ENCODE measurements around the gene ZSCAN32. TPM values are rescaled to one million over a fixed set of nuclear protein-coding genes. Genes with fewer than 3 reads are reported as not detected.

ZSCAN32 gene
- total RNA-seq, 4 donors from 2014 or later: 12.9 to 16.1 (median 15.2) TPM

- TF ChIP-seq CTCF (IDR thresholded peaks at IDR 0.05) (no peak), EP300 (IDR thresholded peaks at IDR 0.05) (no peak), POLR2A (IDR thresholded peaks at IDR 0.05; ENCODE audit: low read depth) (no peak), POLR2AphosphoS5 (IDR thresholded peaks at IDR 0.05) (no peak)
- Histone ChIP-seq H3K27ac (replicated peaks in 1 of 4) (no peak overlapping the region), H3K9me3 (peaks cover 0 to 23% (median 17%) of the 10 kb centered on the region in 4 donors), H3K27me3 (peaks cover 0 to 17% (median 0%) of the 10 kb centered on the region in 4 donors), H3K4me3 (no peak overlapping the region), H3K36me3 (no peaks in the 10 kb centered on the region), H3K4me1 (peaks cover 0 to 9% (median 2%) of the 10 kb centered on the region in 4 donors)
- WGBS: 92% methylated on average over 7 of the region's 7 CpGs
- intact Hi-C loops (cut with DNase I): no loop called here
- no peak for DNase-seq (ENCODE audit: extremely low spot score)
Observed at GRCh38 chr16:3363793-3364192, 37.0 kb downstream of the ZSCAN32 start.

GRCh38 chr16:3362931-3363330 is 37.9 kb downstream of the ZSCAN32 start:
- Histone ChIP-seq H3K9me3 (peaks cover 0 to 23% (median 17%) of the 10 kb centered on the region in 4 donors), H3K4me1 (peaks cover 0 to 9% (median 2%) of the 10 kb centered on the region in 4 donors), H3K27ac (replicated peaks in 1 of 4) (no peak overlapping the region), H3K36me3 (no peaks in the 10 kb centered on the region), H3K27me3 (peaks cover 0 to 17% (median 0%) of the 10 kb centered on the region in 4 donors), H3K4me3 (no peak overlapping the region)
- DNase-seq (ENCODE audit: extremely low spot score): no peak
- intact Hi-C loops (cut with DNase I): no loop called here
- TF ChIP-seq POLR2A (IDR thresholded peaks at IDR 0.05; ENCODE audit: low read depth) (no peak), CTCF (IDR thresholded peaks at IDR 0.05) (no peak), EP300 (IDR thresholded peaks at IDR 0.05) (no peak), POLR2AphosphoS5 (IDR thresholded peaks at IDR 0.05) (no peak)

GRCh38 chr16:3358871-3359270 is 41.9 kb downstream of the ZSCAN32 start:
- 0% methylated on average over 1 of the region's 1 CpG for WGBS
- intact Hi-C loops (cut with DNase I): no loop called here
- TF ChIP-seq POLR2A (IDR thresholded peaks at IDR 0.05; ENCODE audit: low read depth) (no peak), POLR2AphosphoS5 (IDR thresholded peaks at IDR 0.05) (no peak), EP300 (IDR thresholded peaks at IDR 0.05) (no peak), CTCF (IDR thresholded peaks at IDR 0.05) (no peak)

GRCh38 chr16:3356118-3356517 is 44.7 kb downstream of the ZSCAN32 start:
- peaks cover 0 to 13% (median 0%) of the 10 kb centered on the region in 4 donors for H3K27me3 ChIP-seq
- H3K27ac ChIP-seq (replicated peaks in 1 of 4): no peak overlapping the region
- H3K9me3 ChIP-seq: no peaks in the 10 kb centered on the region
- no peak for DNase-seq (ENCODE audit: extremely low spot score)
- 74% methylated on average over 7 of the region's 10 CpGs for WGBS
- intact Hi-C loops (cut with DNase I): no loop called here
- H3K36me3 ChIP-seq: no peaks in the 10 kb centered on the region
- H3K4me3 ChIP-seq: no peak overlapping the region
- TF ChIP-seq POLR2AphosphoS5 (IDR thresholded peaks at IDR 0.05): no peak
- TF ChIP-seq POLR2A (IDR thresholded peaks at IDR 0.05; ENCODE audit: low read depth): no peak
- no peak for TF ChIP-seq EP300 (IDR thresholded peaks at IDR 0.05)
- no peak for TF ChIP-seq CTCF (IDR thresholded peaks at IDR 0.05)
- no peaks in the 10 kb centered on the region for H3K4me1 ChIP-seq

More at GRCh38 chr16:3358871-3359270, 41.9 kb downstream of the ZSCAN32 start:
- H3K9me3 ChIP-seq: peaks cover 0 to 2% (median 0%) of the 10 kb centered on the region in 4 donors
- H3K4me3 ChIP-seq: no peak overlapping the region
- DNase-seq (ENCODE audit: extremely low spot score): no peak
- H3K27me3 ChIP-seq: peaks cover 0 to 24% (median 0%) of the 10 kb centered on the region in 4 donors
- H3K27ac ChIP-seq (replicated peaks in 1 of 4): no peak overlapping the region
- H3K4me1 ChIP-seq: no peaks in the 10 kb centered on the region
- H3K36me3 ChIP-seq: no peaks in the 10 kb centered on the region

GRCh38 chr16:3355589-3355988 is 45.2 kb downstream of the ZSCAN32 start, which contains the start of gene OR2C1:
Gene OR2C1 (plus strand): TSS chr16:3355889. CDS start chr16:3355941, 52 bp downstream.
- intact Hi-C loops (cut with DNase I): no loop called here

More at GRCh38 chr16:3355589-3355988, 45.2 kb downstream of the ZSCAN32 start, which contains the start of gene OR2C1:
- no peaks in the 10 kb centered on the region for H3K36me3 ChIP-seq
- no peak for TF ChIP-seq POLR2AphosphoS5 (IDR thresholded peaks at IDR 0.05)
- TF ChIP-seq EP300 (IDR thresholded peaks at IDR 0.05): no peak
- TF ChIP-seq POLR2A (IDR thresholded peaks at IDR 0.05; ENCODE audit: low read depth): no peak
- TF ChIP-seq CTCF (IDR thresholded peaks at IDR 0.05): no peak
- no peaks in the 10 kb centered on the region for H3K9me3 ChIP-seq
- DNase-seq (ENCODE audit: extremely low spot score): no peak
- H3K4me1 ChIP-seq: no peaks in the 10 kb centered on the region
- H3K4me3 ChIP-seq: no peak within 1 kb of the TSS
- H3K27me3 ChIP-seq: peaks cover 0 to 8% (median 0%) of the 10 kb centered on the region in 4 donors
- no peak within 1 kb of the TSS for H3K27ac ChIP-seq (replicated peaks in 1 of 4)
- 57% methylated on average over 3 of the region's 3 CpGs for WGBS

All from esophagus muscularis mucosa (tissue), 4 donors.